Hematopoietic multipotent progenitor cell (in vitro differentiated cells): ENCODE data around the gene ARVCF. TPM values are rescaled to one million over a fixed set of nuclear protein-coding genes. Genes with fewer than 3 reads are reported as not detected.

ENCODE experiments used
- DNase-seq, 3 donors: peaks; one replicate each; pipeline ENCODE4 v3.0.0-alpha.2; 2011 to 2015; ENCODE audit warnings: low read depth in 2 of 3, low spot score in 2 of 3
- total RNA-seq: library from RNA; depleted of rRNA; stranded (reverse); fragments of >200 nt; gene quantifications from one replicate; pipeline ENCODE4 v1.2.3, GENCODE V29; 2012

Gene ARVCF
- total RNA-seq, 1 donor: 60.9 TPM

- no peak for DNase-seq
Measured at GRCh38 chr22:19964701-19965386, 51.8 kb downstream of the ARVCF start.

DNA sequence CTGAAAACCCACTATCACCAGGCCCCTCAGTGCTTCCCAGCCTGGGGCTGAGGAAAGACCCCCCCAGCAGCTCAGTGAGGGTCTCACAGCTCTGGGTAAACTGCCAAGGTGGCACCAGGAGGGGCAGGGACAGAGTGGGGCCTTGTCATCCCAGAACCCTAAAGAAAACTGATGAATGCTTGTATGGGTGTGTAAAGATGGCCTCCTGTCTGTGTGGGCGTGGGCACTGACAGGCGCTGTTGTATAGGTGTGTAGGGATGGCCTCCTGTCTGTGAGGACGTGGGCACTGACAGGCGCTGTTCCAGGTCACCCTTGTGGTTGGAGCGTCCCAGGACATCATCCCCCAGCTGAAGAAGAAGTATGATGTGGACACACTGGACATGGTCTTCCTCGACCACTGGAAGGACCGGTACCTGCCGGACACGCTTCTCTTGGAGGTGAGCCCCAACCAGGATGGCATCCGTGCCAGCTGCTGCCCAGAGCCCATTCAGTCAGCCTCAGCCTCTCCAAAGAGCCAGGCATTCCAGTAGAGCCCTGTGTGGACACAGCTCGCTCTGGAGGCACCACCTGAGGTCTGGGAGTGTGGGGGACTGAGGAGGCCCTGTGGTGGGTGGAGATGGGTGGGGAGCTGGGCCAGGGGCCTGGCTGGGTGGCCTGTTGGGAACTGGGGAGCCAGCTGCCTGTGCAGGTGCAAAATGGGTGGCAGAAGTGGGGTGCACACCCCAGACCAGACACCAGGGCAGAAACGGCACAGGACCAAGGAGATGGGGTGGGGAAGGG is 52.6 kb downstream of the ARVCF start:
- DNase-seq: no peak

DNA sequence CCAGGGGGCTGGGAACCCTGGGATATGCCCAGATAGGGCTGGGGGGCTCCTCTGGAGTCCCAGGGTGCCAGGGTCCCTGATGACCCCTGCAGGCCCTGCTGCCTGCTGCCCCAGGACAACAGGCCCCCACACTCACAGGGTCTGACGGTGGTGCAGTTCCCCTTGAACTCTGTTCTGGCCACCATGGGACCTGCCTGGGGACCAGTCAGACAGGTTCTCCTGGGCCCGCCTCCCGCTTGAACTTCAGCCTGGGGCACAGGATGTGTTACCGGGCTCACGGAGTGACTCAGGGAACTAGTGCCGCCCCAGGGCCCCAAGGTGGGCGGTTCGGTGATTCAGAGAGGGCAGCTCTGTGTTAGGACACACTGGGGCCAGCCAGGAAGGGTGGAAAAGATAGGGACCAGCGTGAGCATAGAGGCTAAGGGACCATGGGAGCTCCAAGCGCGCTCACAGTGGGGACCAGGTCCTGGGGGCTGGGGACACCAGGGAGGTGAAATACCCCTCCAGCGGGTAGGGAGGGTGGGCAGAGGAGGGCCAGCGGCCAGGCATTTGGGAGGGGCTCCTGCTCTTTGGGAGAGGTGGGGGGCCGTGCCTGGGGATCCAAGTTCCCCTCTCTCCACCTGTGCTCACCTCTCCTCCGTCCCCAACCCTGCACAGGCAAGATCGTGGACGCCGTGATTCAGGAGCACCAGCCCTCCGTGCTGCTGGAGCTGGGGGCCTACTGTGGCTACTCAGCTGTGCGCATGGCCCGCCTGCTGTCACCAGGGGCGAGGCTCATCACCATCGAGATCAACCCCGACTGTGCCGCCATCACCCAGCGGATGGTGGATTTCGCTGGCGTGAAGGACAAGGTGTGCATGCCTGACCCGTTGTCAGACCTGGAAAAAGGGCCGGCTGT is 53.5 kb downstream of the ARVCF start:
- DNase-seq: no peak

DNA sequence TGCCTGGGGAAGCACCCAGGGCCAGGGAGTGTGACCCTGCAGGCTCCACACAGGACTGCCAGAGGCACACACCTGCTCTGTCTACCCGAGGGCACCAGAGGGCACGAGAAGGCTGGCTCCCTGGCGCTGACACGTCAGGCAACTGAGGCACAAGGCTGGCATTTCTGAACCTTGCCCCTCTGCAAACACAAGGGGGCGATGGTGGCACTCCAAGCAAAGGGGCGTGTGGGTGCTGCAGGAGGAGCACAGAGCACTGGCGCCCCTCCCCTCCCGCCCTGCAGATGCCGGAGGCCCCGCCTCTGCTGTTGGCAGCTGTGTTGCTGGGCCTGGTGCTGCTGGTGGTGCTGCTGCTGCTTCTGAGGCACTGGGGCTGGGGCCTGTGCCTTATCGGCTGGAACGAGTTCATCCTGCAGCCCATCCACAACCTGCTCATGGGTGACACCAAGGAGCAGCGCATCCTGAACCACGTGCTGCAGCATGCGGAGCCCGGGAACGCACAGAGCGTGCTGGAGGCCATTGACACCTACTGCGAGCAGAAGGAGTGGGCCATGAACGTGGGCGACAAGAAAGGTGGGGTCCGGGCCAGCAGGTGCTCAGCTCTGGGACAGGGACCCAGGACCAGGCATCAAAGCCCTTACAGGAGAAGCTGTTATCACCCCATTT is 54.2 kb downstream of the ARVCF start:
- DNase-seq: peak in 2 of 3 donors; percentile 55 to 60

DNA sequence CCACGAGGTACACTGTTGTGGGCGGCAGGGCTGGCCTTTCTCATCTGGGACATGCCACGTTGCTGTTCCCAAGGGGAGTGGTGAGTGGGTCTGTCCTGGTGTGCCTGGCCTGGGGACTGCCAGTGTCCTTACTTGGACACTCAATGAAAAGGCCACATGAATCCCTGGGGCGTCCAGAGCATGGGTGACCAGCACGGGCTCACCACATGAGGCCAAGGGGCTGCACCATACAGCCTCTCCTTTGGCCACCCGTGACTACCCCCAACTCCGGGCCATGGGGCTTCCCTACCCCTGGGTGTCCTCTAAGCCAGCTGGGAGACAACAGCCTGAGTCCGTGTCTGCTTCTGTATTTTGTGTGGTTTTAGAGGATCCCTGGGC is 54.8 kb downstream of the ARVCF start:
- DNase-seq: no peak

DNA sequence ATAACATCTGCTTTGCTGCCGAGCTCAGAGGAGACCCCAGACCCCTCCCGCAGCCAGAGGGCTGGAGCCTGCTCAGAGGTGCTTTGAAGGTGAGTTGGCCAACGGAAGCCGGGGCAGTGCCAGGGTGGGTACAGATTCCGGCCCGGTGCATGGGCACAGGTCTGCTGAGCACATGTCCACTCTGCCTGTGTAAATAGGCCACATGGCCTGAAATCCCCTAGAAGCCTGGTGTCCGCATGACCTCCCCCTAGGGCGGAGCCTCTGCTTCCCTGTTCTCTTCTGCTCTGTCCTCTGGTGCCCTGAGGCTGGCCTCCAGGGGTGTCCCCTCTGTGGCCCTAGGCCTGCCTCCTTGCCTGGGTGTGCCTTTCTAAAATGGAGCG is 55.4 kb downstream of the ARVCF start:
- no peak for DNase-seq

DNA sequence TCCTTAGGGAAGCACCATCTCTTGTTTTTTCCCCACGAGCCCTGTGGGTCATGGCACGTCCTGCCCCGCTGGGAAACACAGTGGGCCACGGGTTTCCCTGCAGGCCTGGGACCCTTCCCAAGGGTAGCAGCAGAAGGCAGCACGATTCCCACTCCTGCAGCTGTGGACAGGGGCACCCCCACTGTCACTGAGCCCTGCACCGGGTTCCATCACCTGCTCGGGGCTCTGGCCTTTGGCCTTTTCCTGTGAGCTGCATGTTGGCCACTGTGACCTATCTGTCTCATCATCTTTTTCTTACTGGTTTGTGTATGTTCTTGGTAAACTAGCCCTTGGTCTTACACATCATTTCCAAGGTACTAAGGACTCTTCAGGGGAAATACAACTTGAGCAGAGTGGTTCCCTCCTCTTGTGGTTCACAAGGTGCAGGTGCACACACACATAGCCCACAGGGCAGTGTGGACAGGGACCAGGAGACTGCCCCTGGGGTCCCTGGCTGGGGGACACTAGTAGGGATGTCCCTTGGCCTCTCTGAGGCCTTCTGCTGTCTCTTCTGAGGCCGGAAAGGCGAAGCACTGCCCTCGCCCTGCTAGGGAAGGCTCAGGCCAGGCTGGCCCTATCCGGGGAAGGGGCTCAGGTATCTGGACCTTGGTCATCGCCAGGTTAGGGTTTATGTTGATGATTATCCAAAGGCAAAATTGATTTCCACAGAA is 56.0 kb downstream of the ARVCF start:
- DNase-seq: no peak

GRCh38 chr22:19959587-19960490 is 56.8 kb downstream of the ARVCF start:
- no peak for DNase-seq

- peak in 2 of 3 donors; percentile 55 to 56 for DNase-seq
Measured at GRCh38 chr22:19959043-19959586, 57.5 kb downstream of the ARVCF start.

- DNase-seq: no peak
Measured at GRCh38 chr22:19958083-19959042, 58.3 kb downstream of the ARVCF start.

- no peak for DNase-seq
Measured at GRCh38 chr22:19957445-19957844, 59.2 kb downstream of the ARVCF start.

GRCh38 chr22:19955241-19956128 is 61.1 kb downstream of the ARVCF start:
- DNase-seq: peak in 2 of 3 donors; percentile 89 to 92

DNA sequence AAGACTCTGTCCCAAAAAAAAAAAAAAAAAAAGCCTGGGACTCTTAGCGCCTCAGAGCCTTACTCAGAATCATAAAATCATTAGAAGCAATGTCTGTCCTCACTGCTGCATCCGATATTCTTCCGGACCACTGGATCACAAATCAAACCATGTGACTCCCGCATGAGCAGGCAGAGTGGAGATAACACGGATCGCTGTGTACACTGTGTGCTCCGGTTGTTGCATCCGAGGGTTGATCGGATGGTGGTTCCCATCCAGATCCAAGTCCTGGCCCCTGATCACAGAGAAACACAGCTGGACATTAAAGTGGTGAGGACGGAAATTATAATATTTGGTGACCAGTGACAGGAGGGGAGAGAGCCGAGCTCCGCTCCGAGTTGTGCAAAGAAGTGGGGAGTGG is 65.3 kb downstream of the ARVCF start:
- no peak for DNase-seq

DNA sequence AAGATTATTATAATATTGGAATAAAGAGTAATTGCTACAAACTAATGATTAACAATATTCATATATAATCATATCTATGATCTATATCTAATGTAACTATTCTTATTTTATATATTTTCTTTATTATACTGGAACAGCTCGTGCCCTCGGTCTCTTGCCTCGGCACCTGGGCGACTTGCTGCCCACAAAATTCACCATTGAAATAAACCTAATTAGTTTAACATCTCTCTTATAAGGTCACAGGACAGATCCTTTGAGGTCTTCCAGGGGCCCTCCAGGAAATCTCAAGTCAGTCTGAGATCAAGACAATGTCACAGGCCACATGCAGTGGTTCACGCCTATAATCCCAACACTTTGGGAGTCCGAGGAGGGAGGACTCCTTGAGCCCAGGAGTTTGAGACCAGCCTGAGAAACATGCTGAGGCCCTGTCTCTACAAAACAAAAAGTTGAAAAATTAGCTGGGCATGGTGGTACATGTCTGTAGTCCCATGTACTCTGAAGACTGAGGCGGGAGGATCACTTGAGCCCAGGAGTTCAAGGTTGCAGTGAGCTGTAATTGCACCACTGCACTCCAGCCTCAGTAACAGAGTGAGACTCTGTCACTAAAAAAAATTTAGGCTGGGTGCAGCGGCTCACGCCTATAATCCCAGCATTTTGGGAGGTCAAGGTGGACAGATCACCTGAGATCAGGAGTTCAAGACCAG is 68.4 kb downstream of the ARVCF start:
- no peak for DNase-seq

- peak in 2 of 3 donors; percentile 47 to 59 for DNase-seq
Measured at GRCh38 chr22:19943082-19944026, 73.3 kb downstream of the ARVCF start.
